Measurements from ENCODE around the gene RAB11FIP3.
"Not testable (repeated sequence)": the region's sequence is repeated elsewhere in the genome, so short reads cannot be mapped to it uniquely, and the experiment has no call there.

The RAB11FIP3 gene

DNA sequence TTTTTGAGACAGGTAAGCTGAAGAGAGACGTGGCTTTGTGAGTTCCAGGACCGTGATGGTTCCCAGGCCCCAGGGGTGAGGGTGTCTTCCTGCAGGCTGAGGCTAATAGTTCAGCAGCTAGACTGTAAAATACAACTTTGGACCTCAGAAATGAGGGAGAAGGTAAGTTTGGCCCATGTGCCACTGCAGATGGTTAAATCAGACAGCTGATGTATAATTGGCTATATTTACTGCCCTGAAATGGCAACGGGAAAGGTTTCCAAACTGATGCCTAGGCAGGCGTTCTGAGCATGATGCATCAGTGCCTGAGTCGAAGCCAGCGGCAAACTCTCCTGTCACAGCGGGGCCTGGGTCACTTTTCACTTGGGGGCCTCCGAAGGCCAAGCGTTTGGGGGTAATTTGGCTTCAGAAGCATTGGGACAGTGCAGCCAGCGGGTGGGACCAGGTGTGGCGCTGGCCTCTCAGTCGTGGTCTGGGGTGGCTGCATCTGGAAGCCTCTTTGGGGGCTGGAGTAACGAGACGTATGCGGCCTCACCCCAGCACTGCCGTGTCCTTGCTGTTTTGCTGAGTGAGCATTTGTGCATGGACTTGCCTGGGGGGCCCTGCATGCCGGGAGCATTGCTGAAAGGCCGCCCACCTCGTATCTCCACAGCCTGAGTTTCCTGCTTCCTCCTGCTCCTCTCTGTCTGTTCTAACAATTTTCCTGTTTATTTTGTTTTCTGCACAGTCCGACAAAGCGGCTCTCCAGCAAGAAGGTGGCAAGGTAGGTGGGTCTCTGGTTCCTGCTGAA is 70.8 kb downstream of the RAB11FIP3 start:
- DNase-seq, result no peak

DNA sequence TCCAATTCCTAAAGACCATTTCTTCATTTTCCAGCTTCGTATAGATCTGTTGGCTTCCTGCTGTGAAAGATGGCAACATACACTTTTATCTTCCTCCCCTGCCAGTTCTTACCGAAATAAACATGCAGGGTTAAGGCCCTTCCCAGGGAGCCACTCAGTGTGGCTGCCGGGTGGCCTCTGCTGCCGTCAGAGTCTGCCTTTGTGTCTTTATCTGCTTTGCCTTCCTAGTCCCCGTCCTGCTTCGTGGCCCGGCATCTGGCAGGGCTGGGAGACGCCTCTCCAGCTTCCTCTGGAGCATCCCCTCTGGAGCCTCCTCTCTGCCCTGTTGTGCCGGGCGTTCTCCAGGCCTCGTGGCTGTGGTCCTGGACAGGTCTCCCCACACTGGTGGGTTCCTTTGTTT is 71.8 kb downstream of the RAB11FIP3 start:
- DNase-seq, result no peak

DNA sequence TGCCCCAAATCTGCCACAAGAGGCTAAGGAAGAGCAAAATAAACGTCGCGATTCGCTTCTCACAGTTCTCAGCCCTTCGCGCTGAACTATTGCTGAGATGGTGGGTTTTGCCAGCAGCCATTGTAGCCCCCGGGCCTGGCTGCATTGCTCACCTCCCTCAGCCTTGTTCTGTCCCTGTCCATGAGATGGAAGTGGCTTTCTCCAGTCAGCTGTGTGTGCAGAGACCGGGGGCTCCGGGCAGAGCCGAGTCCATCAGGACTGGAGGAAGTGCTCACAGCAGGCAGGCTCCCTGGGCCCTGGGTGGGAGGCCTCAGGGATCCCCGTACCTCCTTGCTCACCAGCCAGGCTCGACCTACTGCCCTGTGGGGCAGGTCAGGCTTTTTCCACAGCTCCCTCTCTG is 74.5 kb downstream of the RAB11FIP3 start:
- DNase-seq, result no peak

DNA sequence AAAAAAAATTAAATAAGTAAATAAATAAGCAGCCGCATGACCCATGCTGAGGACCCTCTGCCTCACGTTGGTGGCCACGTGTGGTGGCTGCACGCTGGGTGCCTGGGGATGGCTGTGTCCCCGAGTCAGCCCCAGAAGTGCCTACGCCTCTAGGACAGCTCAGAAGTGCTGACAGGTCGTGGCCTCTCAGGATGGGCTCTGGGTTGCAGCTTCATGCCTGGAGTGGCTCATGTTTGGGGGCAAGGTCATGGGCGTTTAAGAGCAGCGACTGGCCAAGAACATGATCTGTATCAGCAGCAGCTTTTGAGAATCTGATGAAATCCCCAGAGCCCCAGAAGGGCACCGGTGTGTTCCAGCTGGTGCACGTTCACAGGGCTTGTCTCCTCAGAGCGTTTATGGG is 75.3 kb downstream of the RAB11FIP3 start:
- DNase-seq, result no peak

DNA sequence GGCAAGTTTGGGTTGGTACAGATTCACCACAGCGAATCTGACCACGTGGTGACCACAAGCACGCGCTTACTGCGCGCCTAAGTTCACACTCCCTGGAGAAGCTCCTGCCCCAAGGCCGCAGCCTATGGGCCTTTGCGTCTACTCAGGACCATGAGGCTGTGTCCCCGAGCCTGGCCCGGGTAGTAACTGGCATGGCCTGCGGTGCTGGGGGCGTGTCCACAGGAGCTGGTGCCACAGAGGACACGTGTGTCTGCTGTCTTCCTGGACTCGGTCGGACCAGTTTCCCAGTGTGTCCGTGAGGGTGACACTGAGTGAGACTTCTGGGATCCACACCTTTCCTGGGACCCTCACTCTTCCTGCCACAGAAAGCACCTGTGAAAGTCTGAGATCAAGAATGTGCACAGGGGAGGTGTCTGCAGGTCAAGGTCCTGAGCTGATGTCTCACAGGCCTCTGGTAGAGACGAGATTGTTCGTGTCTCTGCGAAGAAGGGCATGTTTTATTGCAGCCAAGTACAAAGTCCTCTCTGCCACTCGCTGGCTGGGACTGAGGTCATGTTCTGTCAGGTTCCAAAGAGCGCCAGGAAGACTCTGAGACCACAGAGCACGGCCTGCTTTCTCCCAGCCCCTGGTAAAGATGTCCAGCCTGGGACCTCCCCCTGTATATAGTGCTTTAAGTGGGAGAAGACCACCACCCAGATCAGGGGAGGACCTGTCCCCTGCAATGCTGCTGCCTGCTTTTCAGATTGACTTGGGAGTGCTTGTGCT is 76.9 kb downstream of the RAB11FIP3 start:
- DNase-seq, result no peak

DNA sequence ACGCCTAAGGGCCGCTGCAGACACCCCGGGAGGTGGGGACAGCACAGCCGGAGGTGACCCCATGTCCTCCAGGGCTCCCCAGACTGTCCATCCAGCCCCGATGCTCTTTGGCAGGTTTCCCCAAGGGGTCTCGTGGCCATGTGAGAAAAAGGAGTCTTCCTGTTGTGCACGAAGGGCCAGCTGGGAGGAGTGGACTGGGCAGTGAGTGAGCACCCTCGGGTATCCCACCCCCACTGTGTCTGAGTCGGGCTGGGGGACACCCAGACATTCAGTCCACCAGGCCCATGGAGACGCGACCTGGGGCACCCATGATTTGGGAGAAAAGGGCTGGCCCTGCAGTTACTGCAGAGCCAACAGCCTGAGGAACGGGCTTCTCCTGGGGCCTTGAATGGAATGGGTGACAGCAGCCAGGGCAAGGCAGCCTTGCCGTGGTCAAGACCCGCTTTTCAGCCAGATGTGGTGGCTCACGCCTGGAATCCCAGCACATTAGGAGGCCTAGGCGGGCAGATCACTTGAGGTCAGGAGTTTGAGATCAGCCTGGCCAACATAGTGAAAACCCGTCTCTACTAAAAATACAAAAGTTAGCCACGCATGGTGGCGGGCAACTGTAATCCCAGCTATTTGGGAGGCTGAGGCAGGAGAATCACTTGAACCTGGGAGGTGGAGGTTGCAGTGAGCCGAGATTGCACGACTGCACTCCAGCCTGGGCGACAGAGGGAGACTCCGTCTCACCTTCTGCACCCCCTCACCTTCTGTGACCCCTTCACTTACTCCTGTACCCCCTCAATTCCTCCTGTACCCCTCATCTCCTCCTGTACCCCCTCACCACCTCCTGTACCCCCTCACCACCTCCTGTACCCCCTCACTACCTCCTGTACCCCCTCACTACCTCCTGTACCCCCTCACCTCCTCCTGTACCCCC is 78.0 kb downstream of the RAB11FIP3 start:
- DNase-seq, result no peak

DNA sequence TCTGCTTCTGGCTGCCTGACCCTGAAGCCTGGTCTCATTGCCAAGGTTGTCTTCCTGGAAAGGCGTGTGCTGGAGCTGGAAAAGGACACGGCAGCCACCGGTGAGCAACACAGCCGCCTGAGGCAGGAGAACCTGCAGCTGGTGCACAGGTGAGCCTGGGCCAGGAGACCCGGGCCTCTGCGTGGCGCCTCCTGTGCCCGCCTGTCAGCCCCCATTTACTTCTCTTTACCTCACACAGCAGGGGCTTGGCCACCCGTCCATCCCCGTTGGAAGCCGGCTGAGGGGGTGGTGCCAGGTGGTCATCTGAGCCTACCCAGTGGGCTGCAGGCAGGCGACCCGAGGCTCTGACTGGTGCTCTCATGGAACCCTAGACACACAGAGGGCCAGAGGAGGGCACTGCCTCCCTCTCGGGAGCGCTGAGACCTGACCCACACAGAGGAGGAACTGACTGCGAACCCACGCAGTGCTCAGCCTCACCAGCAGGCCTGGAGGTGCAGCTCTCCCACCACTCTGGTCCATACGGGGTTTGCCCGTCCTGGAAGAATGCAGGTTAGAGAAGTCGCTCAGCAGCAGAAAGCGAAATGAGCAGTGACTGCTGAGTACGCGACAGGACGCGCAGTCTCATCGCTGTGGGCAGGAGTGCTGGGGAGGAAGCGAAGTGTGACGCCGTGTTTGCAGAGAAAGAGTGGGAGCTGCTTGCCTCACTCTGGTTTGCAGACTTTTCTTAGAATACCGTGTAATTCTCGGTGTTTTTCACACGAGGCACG is 80.2 kb downstream of the RAB11FIP3 start:
- DNase-seq, result no peak

DNA sequence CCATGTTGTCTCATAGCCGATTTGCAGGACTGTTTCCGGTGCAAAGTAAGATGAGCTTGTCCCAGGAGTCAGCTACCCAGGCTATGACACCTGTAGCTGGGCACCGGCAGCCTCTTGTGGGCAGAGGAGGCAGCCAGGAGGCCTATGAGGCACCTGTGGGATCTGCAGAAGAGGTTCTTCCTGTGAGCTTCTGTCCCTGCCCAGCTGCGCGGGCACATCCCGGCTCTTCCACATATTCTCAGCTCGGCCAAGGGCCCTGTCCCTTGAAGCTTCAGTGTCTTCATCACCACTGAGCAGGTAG is 80.7 kb downstream of the RAB11FIP3 start:
- no peak for DNase-seq

DNA sequence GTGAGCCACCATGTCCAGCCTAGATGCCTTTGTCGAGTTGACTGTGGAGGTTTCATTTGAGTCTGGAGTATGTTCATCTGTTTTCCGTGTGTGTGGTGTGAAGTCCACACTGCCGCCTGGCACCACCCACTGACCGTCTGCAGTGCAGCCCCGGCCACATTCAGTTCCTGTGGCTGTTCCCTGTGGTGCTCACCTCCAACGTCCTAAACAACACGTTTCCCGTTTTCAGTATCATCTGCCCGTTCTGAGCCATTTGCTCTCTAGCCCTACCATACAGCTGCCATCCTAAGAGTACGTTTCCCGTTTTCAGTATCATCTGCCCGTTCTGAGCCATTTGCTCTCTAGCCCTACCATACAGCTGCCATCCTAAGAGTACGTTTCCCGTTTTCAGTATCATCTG is 82.1 kb downstream of the RAB11FIP3 start:
- DNase-seq, result not testable (repeated sequence)

DNA sequence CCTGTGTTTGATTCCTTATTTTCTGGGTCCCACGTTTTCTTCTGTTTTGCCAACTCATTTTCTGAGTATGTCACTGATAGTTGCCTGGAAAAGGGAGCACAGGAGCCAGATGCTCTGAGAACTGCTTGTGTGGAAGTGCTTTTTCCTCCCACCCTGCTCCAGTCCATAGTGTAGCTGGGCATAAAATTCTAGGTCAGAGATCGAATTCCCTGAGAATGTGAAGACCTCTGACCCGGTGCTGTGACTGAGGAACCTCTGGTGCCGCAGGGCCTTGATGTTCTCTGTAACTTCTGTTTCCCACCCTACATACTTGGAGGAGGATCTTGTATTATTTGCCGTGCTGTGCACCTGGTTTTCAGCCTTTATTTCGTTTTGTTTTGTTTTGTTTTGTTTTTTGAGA is 82.5 kb downstream of the RAB11FIP3 start:
- no peak for DNase-seq

DNA sequence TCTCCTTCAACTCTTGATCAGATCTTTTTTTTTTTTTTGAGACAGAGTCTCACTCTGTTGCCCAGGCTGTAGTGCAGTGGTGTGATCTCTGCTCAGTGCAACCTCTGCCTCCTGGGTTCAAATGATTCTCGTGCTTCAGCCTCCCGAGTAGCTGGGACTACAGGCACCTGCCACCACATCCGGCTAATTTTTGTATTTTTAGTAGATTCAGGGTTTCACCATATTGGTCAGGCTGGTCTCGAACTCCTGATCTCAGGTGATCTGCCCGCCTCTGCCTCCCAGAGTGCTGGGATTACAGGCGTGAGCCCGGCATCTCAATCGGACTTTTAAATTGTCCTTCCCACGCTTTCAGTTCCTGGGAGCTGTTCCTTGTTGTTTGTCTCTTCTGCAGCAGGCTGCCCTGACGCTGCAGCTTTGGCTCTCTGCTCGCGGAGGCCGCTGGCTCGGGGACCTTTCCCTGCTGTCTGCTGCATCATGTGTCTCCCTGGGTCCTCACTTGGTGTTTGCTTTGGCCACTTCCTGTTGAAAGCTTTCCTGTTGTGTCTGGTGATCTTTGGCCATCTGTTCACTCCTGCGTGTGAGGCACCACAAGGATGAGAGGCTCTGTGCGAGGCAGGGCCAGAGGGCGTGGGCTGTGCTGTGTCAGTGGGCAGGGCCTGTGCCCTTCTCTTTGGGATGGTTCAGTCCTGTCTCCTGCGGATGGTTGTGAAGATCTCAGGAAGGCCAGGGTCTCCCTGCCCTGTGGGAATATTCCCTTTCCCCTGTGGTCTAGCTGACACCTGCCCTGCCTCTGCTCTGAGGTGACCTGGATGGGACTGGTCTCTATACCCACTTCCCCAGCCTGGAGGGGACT is 83.7 kb downstream of the RAB11FIP3 start:
- DNase-seq, result peak; percentile 40

DNA sequence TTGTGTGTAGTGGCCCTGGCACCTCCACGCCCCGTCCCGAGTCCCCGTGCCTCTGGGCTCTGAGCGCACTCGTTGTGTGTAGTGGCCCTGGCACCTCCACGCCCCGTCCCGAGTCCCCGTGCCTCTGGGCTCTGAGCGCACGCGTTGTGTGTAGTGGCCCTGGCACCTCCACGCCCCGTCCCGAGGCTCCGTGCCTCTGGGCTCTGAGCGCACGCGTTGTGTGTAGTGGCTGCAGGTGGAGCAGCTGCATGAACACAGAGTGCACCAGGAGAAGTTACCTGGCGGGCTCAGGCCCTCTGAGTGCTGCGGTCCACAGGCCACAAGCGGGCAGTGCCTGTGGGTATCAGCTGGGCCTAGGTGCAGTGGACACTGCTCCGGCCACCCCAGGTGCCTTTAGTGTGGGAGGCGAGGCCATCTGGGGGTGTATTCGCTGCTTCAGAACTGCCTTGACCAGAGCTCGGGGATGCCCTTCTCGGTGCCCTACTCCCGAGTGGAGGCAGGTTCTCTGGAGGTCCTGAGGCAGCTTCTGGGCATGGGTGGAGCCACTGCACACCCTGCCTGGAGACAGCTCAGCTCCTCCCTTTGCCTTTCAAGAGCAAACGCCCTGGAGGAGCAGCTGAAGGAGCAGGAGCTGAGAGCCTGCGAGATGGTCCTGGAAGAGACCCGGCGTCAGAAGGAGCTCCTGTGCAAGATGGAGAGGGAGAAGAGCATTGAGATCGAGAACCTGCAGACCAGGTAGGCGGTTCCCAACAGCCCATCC is 84.8 kb downstream of the RAB11FIP3 start:
- DNase-seq, result peak; percentile 23

DNA sequence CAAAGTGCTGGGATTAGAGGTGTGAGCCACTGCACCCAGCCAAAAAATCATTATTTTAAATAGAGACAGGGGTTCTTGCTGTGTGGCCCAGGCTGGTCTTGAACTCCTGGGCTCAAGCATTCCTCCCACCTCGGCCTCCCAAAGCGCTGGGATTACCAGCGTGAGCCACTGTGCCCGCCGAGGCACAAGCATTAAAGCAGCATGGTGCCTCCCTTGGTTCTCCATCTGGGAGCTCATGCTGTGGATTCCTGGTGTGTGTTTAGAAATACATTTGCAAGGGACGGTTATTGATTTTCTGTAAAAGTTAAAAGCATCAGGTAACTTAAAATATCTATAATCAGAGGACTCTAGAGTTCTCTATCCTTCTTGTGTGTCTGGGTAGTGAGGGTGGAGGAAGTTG is 87.4 kb downstream of the RAB11FIP3 start:
- no peak for DNase-seq

DNA sequence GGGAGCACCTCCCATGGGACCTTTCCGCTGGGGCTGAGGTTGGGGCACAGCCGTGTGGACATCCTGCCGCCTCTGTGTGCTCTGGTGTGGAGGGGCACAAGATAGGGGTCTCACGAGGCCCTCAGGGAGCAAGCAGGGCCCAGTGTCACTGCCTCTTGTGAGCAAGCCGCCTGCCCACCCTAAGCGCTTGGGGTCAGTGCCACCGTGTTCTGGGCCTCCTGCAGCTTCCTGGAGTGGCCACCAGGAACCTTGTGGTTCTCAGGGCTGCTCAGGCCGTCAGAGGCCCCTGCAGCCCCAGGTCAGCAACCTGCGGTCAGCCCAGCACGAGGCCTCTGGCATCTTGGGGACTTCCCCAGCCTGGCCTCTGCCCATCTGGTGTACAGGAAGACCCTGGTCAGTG is 88.5 kb downstream of the RAB11FIP3 start:
- DNase-seq, result no peak

DNA sequence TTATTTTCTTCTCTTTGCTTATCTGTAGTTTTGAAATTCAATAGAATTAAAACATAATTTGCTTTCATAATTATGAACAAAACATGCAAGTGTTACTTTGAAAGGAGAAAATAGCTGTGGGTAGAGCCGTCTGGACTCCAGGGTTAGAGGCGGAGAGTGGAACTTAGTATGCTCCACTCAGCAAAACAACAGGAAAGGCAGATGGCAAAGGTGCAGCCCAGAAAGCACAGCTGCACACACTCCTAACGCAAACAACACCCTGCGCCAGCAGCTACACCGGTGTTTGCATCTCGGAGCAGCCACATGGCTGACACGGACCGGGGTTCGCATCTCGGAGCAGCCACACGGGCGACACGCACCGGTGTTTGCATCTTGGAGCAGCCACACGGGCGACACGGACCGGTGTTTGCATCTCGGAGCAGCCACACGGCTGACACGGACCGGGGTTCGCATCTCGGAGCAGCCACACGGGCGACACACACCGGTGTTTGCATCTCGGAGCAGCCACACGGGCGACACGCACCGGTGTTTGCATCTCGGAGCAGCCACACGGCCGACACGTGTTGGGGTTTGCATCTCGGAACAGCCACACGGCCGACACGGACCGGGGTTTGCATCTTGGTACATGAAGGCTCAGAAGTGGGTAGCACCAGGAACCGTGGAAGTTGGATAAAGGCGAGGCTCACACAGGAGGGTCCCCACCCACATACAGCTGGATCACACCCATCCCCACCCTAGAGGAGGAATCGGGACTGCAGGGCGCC is 89.9 kb downstream of the RAB11FIP3 start:
- DNase-seq, result peak; percentile 58

DNA sequence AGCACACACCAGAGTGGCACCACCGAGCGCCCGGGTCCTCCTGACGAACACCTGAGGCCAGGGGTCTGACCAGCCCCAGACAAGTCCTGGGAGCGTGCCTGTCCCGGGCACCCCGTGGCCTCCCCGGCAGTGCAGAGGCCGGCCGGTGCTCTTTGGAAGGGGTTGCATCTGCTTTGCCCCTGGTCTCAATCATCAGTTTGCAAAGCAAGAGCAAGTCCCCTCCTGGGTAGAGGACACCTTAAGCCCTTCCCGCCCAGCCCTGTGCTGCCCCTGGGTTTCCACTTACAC is 90.4 kb downstream of the RAB11FIP3 start:
- DNase-seq, result no peak

DNA sequence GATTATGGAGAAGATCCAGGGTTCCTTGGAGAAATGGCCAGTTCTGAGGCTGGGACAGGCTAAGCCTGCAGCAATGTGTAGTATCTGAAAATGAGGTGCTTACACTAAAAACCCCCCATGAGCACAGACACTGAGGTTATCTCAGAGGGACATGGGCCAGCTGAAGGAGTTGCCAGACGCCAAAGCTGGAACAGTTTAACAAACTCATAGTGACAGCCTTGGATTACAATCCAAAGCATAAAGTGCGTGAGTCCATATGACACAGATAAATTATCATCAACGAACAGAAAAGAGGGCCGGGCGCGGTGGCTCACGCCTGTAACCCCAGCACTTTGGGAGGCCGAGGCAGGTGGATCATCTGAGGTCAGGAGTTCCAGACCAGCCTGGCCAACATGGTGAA is 90.9 kb downstream of the RAB11FIP3 start:
- DNase-seq, result peak; percentile 93

DNA sequence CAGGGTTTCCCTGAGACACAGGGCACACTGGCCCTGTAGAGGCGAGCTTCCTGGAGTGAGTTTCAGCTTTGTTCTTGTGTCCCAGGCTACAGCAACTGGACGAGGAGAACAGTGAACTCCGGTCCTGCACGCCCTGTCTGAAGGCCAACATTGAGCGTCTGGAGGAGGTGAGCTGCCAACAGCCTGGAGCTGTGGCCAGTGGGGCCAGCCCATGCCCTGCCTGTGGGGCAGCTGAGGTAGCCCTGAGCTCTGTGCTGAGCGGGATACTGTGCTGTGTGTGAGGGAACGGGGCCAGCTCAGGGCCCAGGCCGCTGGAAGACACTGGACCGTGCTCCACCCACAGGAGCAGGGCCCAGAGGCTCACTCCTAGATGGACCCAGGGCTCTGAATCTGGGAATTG is 93.4 kb downstream of the RAB11FIP3 start:
- no peak for DNase-seq

DNA sequence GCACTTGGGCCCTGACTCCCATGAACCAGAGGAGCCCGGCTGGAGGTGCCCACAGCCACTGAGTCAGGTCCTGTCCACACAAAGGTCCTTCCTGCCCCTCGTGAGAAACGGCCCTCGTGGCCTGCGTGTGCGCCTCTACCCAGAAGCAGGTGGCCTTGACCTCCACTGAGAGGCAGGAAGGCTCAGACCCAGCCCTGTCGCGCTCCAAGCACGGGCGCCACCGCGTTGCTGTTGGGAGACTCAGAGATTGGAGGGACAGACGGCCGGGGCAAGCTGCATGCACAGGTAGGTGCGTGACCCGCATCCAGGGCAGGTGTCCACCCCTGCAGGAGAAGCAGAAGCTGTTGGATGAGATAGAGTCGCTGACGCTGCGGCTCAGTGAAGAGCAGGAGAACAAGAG is 94.0 kb downstream of the RAB11FIP3 start:
- DNase-seq, result no peak
